ENCODE data around the gene ENO1.

The ENO1 gene

DNA sequence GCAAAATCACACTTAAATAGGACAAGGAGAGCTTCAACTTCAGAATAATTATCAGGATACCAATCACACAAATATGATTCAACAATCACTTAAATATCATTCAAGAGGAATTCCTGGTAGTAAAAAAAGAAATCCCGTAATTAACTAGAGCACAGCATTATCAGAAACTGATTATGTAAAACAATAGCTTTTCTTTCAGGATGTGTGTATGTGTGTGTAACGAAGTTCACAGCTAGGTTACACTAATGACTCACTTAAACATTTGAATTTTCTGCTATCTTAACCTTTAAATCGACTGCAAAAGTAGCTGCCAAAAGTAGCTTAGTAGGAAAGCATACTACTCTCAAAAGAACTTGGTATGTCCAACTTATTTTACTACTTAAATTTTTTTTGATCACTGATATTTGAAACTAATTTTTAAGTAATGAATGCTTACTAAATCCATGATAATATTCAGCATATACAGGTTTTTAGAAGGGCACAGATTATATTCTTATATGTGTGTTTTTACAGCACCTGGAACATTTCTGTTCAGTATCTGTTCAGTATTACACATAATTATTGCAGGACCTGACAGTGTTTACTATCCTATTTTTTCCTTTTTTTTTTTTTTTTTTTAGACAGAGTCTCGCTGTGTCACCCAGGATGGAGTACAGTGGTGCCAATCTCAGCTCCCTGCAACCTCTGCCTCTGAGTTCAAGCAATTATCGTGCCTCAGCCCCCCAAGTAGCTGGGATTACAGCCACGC is 65.3 kb downstream of the ENO1 start:
- DNase-seq (ENCODE audit: low read depth in 2 of 2), result no peak

DNA sequence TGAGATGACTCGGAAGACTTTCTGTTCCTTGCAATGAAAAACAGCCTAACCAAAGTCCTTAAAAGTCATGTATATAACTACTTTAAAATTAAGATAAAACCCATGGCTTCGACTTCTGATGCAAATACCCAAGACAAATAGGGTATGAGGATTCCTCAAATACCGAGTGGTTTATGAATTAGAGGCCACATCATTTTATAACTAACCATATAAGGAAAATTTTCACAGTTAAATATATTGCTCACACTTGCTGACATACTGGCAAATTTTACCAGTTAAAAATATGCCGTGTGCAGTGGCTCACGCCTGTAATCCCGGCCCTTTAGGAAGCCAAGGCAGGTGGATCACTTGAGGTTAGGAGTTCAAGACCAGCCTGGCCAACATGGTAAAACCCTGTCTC is 66.4 kb downstream of the ENO1 start:
- DNase-seq (ENCODE audit: low read depth in 2 of 2), result no peak

Measured in fibroblast of skin of left quadriceps (primary cell).